Measurements from ENCODE around the gene MAST4. TPM values are rescaled to one million over a fixed set of nuclear protein-coding genes. Genes with fewer than 3 reads are reported as not detected.

The MAST4 gene
- total RNA-seq, 1 donor from 2014 or later: 10.5 TPM

DNA sequence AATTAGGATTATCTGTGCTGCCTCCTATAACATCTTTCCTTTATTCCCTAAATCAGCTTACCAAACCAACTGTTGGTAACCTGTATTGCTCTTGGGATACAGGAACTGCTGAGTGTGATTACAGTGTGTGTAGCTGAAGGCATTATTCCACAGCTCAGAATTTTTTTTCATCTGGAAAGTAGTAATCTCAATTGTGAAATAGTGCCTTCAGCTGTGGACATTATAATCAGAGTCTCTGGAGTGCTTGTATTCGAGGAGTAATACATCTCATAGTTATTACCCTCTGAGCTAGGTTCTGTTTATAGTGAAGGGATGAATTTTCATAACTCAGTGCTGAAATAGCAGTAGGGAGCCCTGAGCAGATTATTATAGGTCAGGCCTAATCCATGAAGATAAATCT is 199.5 kb downstream of the MAST4 start:
- no peak overlapping the region for H3K27ac Mint-ChIP-seq (ENCODE audit: unreplicated experiment)
- no peaks in the 10 kb centered on the region for H3K9me3 Mint-ChIP-seq (ENCODE audit: unreplicated experiment)

DNA sequence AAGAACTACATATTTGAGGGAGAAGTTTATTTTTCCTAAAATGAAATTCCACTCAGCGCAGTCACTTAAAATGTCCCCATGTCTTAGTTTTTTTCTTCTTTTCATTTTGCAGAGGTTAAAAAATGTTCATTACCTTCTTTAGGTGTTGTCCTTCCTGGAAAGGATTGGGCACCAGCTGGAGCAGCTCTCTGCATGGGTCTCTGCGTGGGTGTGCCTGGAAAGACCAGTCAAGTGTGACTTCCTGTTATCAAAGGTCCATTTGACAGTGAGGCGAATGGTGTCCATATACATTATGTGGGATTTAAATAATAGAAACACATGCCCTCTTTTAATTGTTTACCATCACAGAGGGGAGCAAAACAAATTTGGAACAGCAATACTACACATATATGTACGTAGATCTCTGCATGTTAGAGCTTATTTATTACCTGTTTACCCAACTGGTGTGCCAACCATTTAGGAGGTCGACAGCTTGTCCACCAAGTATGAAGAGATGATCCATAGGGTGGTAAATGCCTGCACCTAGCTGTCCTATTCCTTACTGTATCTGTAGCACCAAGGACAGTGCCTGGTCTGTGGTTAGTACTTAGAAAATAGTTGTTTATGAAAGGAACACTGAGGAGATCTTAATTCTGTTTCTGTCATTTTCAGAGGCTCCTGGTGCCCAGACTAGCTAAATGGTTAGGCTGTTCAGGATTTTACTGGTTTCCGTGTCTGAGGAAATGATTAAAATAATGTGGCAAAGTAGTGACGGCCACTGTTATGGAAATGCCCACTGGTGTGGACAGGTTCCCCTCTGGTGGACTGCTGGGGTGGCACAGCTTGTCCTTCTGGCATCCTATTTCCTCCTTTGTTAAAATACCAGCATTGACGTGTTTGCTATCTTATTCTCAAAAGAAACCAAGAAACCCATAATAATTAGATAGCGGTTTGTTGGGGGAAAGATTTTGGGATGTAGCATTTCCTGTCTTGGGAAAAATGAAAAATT is 200.4 kb downstream of the MAST4 start:
- Mint-ChIP-seq H3K4me3 (ENCODE audit: unreplicated experiment) (no peak overlapping the region), H3K9me3 (ENCODE audit: unreplicated experiment) (no peaks in the 10 kb centered on the region), H3K27me3 (ENCODE audit: unreplicated experiment) (peaks cover 36% of the 10 kb centered on the region), H3K27ac (ENCODE audit: unreplicated experiment) (no peak overlapping the region), H3K4me1 (ENCODE audit: unreplicated experiment) (no peaks in the 10 kb centered on the region), H3K36me3 (ENCODE audit: unreplicated experiment) (no peaks in the 10 kb centered on the region)
- DNase-seq (ENCODE audit: extremely low spot score, unreplicated experiment): no peak
- TF ChIP-seq, protein P1, sequence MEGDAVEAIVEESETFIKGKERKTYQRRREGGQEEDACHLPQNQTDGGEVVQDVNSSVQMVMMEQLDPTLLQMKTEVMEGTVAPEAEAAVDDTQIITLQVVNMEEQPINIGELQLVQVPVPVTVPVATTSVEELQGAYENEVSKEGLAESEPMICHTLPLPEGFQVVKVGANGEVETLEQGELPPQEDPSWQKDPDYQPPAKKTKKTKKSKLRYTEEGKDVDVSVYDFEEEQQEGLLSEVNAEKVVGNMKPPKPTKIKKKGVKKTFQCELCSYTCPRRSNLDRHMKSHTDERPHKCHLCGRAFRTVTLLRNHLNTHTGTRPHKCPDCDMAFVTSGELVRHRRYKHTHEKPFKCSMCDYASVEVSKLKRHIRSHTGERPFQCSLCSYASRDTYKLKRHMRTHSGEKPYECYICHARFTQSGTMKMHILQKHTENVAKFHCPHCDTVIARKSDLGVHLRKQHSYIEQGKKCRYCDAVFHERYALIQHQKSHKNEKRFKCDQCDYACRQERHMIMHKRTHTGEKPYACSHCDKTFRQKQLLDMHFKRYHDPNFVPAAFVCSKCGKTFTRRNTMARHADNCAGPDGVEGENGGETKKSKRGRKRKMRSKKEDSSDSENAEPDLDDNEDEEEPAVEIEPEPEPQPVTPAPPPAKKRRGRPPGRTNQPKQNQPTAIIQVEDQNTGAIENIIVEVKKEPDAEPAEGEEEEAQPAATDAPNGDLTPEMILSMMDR (IDR thresholded peaks at IDR 0.05): peak; percentile 26

More for the DNA sequence above, 199.5 kb downstream of the MAST4 start:
- Mint-ChIP-seq H3K4me3 (ENCODE audit: unreplicated experiment) (no peak overlapping the region), H3K4me1 (ENCODE audit: unreplicated experiment) (no peaks in the 10 kb centered on the region), H3K27me3 (ENCODE audit: unreplicated experiment) (peaks cover 30% of the 10 kb centered on the region), H3K36me3 (ENCODE audit: unreplicated experiment) (no peaks in the 10 kb centered on the region)
- DNase-seq (ENCODE audit: extremely low spot score, unreplicated experiment): no peak
- TF ChIP-seq, protein P1 (IDR thresholded peaks at IDR 0.05): no peak

DNA sequence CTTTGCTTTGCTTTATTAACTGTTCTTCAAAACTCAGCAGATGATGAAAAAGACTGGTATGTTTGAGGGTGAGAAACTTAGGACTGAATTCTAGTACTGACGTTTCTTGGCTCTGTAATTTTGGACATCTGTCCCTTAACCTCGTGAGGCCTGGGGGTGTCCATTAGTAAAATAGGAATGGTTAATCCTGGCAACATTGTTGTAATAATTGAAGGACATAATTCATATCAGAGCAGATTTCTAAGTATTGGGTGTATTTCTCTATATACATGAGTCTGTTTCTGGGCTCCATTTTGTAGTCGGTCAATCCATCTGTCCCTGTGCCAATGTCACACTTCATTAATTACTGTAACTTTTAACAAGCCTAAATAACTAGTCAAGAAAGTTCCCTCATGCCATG is 206.7 kb downstream of the MAST4 start:
- H3K4me1 Mint-ChIP-seq (ENCODE audit: unreplicated experiment): peaks cover 5% of the 10 kb centered on the region
- H3K4me3 Mint-ChIP-seq (ENCODE audit: unreplicated experiment): no peak overlapping the region
- no peak overlapping the region for H3K27ac Mint-ChIP-seq (ENCODE audit: unreplicated experiment)
- H3K9me3 Mint-ChIP-seq (ENCODE audit: unreplicated experiment): no peaks in the 10 kb centered on the region
- no peaks in the 10 kb centered on the region for H3K36me3 Mint-ChIP-seq (ENCODE audit: unreplicated experiment)
- DNase-seq (ENCODE audit: extremely low spot score, unreplicated experiment): no peak
- H3K27me3 Mint-ChIP-seq (ENCODE audit: unreplicated experiment): peaks cover 69% of the 10 kb centered on the region
- TF ChIP-seq, protein P1 (IDR thresholded peaks at IDR 0.05): no peak

DNA sequence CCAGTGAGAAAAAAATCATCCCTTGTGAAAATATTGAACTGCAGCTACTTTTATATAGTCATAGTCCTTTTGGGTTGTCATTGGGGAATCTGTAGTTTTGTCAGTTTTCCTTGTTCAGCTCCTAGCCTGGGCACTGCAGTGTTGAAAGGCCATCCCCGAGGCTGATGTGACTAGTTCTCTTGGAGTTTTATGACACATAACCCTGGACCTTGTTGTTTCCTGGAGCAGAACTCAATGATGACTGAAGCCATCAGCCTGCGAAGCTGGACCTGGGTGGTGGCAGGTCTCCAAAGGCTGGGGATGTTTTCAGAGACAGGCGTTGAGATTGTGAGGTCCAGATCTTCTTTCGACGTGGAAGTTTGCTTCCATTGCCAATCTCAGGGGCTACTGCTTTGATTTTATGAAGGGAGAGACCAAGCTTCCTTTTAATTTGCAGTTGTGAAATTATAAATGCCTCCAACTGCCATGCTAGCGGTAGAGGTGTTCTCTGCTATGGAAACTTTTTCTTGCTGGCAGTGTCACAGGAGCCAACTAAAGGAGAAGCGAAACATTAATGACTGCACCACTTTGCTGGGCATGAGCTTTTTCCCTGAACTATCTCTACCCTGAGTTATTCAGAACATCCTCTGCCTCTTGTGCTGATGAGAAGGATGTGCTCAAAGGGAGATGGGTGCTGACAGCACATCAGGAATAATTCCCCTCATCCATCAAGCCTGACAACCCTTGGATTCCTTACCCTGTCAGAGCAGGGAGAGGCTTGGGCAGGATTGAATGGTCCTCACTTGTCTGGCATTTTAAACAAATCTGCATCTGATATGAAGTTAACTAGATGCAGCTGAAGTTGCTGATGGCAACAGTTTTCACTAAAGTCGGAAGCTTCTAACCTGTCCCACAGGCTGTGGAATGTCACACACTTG is 209.6 kb downstream of the MAST4 start:
- Mint-ChIP-seq H3K9me3 (ENCODE audit: unreplicated experiment) (no peaks in the 10 kb centered on the region), H3K4me1 (ENCODE audit: unreplicated experiment) (peaks cover 9% of the 10 kb centered on the region), H3K4me3 (ENCODE audit: unreplicated experiment) (no peak overlapping the region), H3K36me3 (ENCODE audit: unreplicated experiment) (no peaks in the 10 kb centered on the region), H3K27me3 (ENCODE audit: unreplicated experiment) (peaks cover 55% of the 10 kb centered on the region), H3K27ac (ENCODE audit: unreplicated experiment) (no peak overlapping the region)
- TF ChIP-seq, protein P1 (IDR thresholded peaks at IDR 0.05): no peak
- DNase-seq (ENCODE audit: extremely low spot score, unreplicated experiment): no peak

Measured in osteocyte (in vitro differentiated cells).